OCI-LY7 (cell line): ENCODE measurements around the gene BRMS1. TPM values are rescaled to one million over a fixed set of nuclear protein-coding genes. Genes with fewer than 3 reads are reported as not detected.
A peak's percentile ranks its signal among the peaks of the same experiment; 100 is the strongest.

Experiments used
- BruUV-seq: library from RNA; stranded (reverse); fragments of 400-500 nt; replicated peaks from 2 replicates; lab custom pipeline; 2021; lab: Mats Ljungman, UMichigan
- CTCF ChIA-PET: fragments of 300-600 bp; sonication (Branson Sonifier 250); formaldehyde crosslinking; loops from one replicate; lab custom pipeline; 2022; ENCODE audit warnings: antibody characterized with exemption; ENCODE audit not compliant: unreplicated experiment; lab: Charles Lee
- POLR2A ChIA-PET: fragments of 300-600 bp; sonication (Branson Sonifier 250); formaldehyde crosslinking; loops from one replicate; lab custom pipeline; 2022; ENCODE audit warnings: antibody characterized with exemption; lab: Charles Lee
- DNase-seq: peaks from one replicate; pipeline ENCODE4 v3.0.0-alpha.2; 2015; ENCODE audit warnings: low spot score
- H2AFZ ChIP-seq: fragments of 200-600 bp; sonication (generic), shearing (Covaris generic); 2 replicates; pipeline ENCODE4 v1.6.1; 2014; ENCODE audit warnings: mild to moderate bottlenecking, antibody characterized with exemption, low read length, moderate library complexity
- H3K27ac ChIP-seq: fragments of 200-600 bp; sonication (generic); 2 replicates; pipeline ENCODE4 v1.5.1; 2014; ENCODE audit warnings: mixed run types, low read depth, mild to moderate bottlenecking, moderate library complexity, low read length, inconsistent platforms; ENCODE audit not compliant: poor library complexity, severe bottlenecking
- H3K36me3 ChIP-seq: fragments of 200-600 bp; sonication (generic); 2 replicates; pipeline ENCODE4 v1.6.1; 2014; ENCODE audit warnings: mild to moderate bottlenecking, antibody characterized with exemption, low read length, moderate library complexity, mixed read lengths; ENCODE audit not compliant: insufficient read depth
- H3K4me1 ChIP-seq: fragments of 200-600 bp; sonication (generic); 2 replicates; pipeline ENCODE4 v1.5.1; 2014; ENCODE audit warnings: mild to moderate bottlenecking, low read length; ENCODE audit not compliant: insufficient read depth, poor library complexity, severe bottlenecking
- H3K4me2 ChIP-seq: fragments of 200-600 bp; sonication (generic); 2 replicates; pipeline ENCODE4 v1.6.1; 2014; ENCODE audit warnings: mild to moderate bottlenecking, low read length
- H3K4me3 ChIP-seq: fragments of 200-600 bp; sonication (generic); 2 replicates; pipeline ENCODE4 v1.5.1; 2014; ENCODE audit warnings: mild to moderate bottlenecking, low read depth, low read length; ENCODE audit not compliant: poor library complexity, severe bottlenecking
- H3K79me2 ChIP-seq: fragments of 200-600 bp; sonication (generic); 2 replicates; pipeline ENCODE4 v1.6.1; 2016; ENCODE audit warnings: low read depth, mild to moderate bottlenecking, low read length, moderate library complexity, mixed read lengths; ENCODE audit not compliant: insufficient read depth
- H3K9me2 ChIP-seq: fragments of 200-600 bp; sonication (generic); 2 replicates; pipeline ENCODE4 v1.6.1; 2016; ENCODE audit warnings: mild to moderate bottlenecking, low read length, mixed read lengths; ENCODE audit not compliant: insufficient read depth
- H3K9me3 ChIP-seq: fragments of 200-600 bp; sonication (generic); 2 replicates; pipeline ENCODE4 v1.6.1; 2014; ENCODE audit warnings: mild to moderate bottlenecking, mixed run types, low read length, mixed read lengths
- H4K20me1 ChIP-seq: fragments of 200-600 bp; sonication (generic); 2 replicates; pipeline ENCODE4 v1.6.1; 2014; ENCODE audit warnings: mild to moderate bottlenecking, antibody characterized with exemption, low read length, moderate library complexity, mixed read lengths; ENCODE audit not compliant: insufficient read depth
- EZH2phosphoT487 ChIP-seq: fragments of 200-600 bp; sonication (generic); IDR thresholded peaks from 2 replicates; pipeline ENCODE4 v1.6.1; 2018; ENCODE audit warnings: low read depth, borderline replicate concordance, mild to moderate bottlenecking, mixed run types, antibody characterized with exemption, low read length, moderate library complexity, mixed read lengths
- intact Hi-C: fragments of 100-400 bp; cut with micrococcal nuclease; formaldehyde crosslinking; loops from one replicate; pipeline ENCODE4 v1.10.0; 2022; ENCODE audit not compliant: unreplicated experiment
- total RNA-seq, 2 experiments: library from RNA; depleted of rRNA in 1 of 2; stranded (reverse); fragments of >200 nt in 1 of 2; shearing (Covaris generic) in 1 of 2; gene quantifications; 2 replicates each; pipeline ENCODE4 v1.2.3, GENCODE V29; 2014 to 2022
- TF ChIP-seq, protein P1 (sequence below): fragments of 200-600 bp; sonication (generic); conservative IDR thresholded peaks from 2 replicates; pipeline ENCODE4 v1.5.1; 2014; ENCODE audit warnings: mild to moderate bottlenecking, antibody characterized with exemption, low read length, moderate library complexity, mixed read lengths

The BRMS1 gene
- total RNA-seq, 2 experiments from 2014 or later: 43.1 to 43.8 TPM

GRCh38 chr11:66391322-66391721 lies 46.4 kb upstream of the BRMS1 start:
- Histone ChIP-seq H2AFZ (peak overlapping the region; percentile 72; the same call in 1 of the 2 replicates), H3K4me2 (peak overlapping the region; percentile 63), H3K27ac (peak overlapping the region; percentile 50), H3K36me3 (no peaks in the 10 kb centered on the region), H3K9me2 (no peaks in the 10 kb centered on the region), H4K20me1 (no peaks in the 10 kb centered on the region), H3K4me3 (no peak overlapping the region), H3K79me2 (no peaks in the 10 kb centered on the region), H3K9me3 (no peaks in the 10 kb centered on the region), H3K4me1 (peaks cover 24% of the 10 kb centered on the region)
- POLR2A ChIA-PET: interaction anchor here (0.6 to 2.2 kb wide), 3 partner anchors 9 to 75 kb away, joined by 3 to 13 read pairs (median 3); partner anchors contain the start of genes PELI3 and SLC29A2
- intact Hi-C loops: no loop called here
- TF ChIP-seq EZH2phosphoT487: no peak
- TF ChIP-seq, protein P1, sequence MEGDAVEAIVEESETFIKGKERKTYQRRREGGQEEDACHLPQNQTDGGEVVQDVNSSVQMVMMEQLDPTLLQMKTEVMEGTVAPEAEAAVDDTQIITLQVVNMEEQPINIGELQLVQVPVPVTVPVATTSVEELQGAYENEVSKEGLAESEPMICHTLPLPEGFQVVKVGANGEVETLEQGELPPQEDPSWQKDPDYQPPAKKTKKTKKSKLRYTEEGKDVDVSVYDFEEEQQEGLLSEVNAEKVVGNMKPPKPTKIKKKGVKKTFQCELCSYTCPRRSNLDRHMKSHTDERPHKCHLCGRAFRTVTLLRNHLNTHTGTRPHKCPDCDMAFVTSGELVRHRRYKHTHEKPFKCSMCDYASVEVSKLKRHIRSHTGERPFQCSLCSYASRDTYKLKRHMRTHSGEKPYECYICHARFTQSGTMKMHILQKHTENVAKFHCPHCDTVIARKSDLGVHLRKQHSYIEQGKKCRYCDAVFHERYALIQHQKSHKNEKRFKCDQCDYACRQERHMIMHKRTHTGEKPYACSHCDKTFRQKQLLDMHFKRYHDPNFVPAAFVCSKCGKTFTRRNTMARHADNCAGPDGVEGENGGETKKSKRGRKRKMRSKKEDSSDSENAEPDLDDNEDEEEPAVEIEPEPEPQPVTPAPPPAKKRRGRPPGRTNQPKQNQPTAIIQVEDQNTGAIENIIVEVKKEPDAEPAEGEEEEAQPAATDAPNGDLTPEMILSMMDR: no peak
- DNase-seq: peak; percentile 67
- no TSS peak for BruUV-seq
- CTCF ChIA-PET: interaction anchor here (0.8 kb wide), 1 partner anchor 13 kb away, joined by 6 read pairs; no protein-coding TSS in a partner anchor

DNA sequence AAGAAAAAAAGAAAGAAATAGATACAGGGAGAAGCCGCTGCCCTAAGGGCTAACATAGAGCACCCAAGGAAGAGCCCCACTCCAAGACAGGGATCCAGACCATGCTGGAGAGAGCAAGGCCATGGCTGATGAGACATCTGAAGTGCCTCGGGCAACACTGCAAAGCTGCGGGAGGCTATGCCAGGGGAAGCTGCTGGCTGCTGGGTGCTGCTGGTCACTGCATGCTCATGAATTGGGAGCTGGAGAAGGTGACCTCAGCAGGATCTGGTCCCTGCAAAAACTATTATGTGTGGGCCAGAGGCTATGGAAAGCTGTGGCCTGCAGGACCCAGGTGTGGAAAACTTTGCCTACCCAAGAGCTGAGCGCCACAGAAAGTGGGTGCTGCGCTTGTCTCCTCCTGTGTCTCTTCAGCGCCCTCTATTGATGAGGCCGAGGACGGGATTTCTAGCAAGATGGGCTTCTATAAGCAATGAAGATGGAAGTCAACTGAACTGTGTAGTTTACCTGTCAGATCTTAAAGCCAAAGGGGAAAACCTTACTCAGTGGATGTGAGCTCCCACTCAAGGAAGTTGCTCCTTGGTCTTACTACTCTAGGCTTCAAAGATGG lies 44.0 kb upstream of the BRMS1 start:
- no peaks in the 10 kb centered on the region for H3K36me3 ChIP-seq
- H3K4me1 ChIP-seq: peaks cover 33% of the 10 kb centered on the region
- H2AFZ ChIP-seq: no peak overlapping the region
- H4K20me1 ChIP-seq: no peaks in the 10 kb centered on the region
- no peaks in the 10 kb centered on the region for H3K9me3 ChIP-seq
- H3K27ac ChIP-seq: no peak overlapping the region
- no peaks in the 10 kb centered on the region for H3K79me2 ChIP-seq
- H3K9me2 ChIP-seq: no peaks in the 10 kb centered on the region
- TF ChIP-seq, protein P1: peak; percentile 88
- no peak for TF ChIP-seq EZH2phosphoT487
- no peak overlapping the region for H3K4me2 ChIP-seq
- peak; percentile 80 for DNase-seq
- no peak overlapping the region for H3K4me3 ChIP-seq
- ChIA-PET CTCF (interaction anchor here (0.8 to 0.9 kb wide), 2 partner anchors 33 to 58 kb away, joined by 3 read pairs; no protein-coding TSS in a partner anchor), POLR2A (interaction anchor here (0.6 to 1.1 kb wide), 5 partner anchors 9 to 76 kb away, joined by 3 to 5 read pairs (median 3); partner anchors contain the start of gene MRPL11)
- intact Hi-C loops: loop anchor here (1.0 kb wide), 1 partner anchor 78 kb away; no protein-coding TSS in a partner anchor
- BruUV-seq: no TSS peak
